Mucosa of descending colon (tissue), 3 donors: Measurements from ENCODE around the gene DRC1. TPM values are rescaled to one million over a fixed set of nuclear protein-coding genes. Genes with fewer than 3 reads are reported as not detected.
A peak's percentile ranks its signal among the peaks of the same experiment; 100 is the strongest.
"Not testable (repeated sequence)": the region's sequence is repeated elsewhere in the genome, so short reads cannot be mapped to it uniquely, and the experiment has no call there.

Source experiments
- ATAC-seq: fragments of 200-7000 bp; cut with Tn5 transposase; one replicate; pipeline ENCODE4 v1.9.1; 2020; ENCODE audit warnings: mild to moderate bottlenecking, moderate library complexity
- DNase-seq, 3 donors: peaks; one replicate each; pipeline ENCODE4 v3.0.0-alpha.2; 2020
- H3K36me3 ChIP-seq: fragments of 200-600 bp; one replicate; pipeline ENCODE4 v1.8.0; 2021; ENCODE audit warnings: low read depth, mild to moderate bottlenecking
- H3K4me1 ChIP-seq: fragments of 200-600 bp; one replicate; pipeline ENCODE4 v1.8.0; 2021; ENCODE audit warnings: low read depth, mild to moderate bottlenecking
- H3K4me3 ChIP-seq: fragments of 200-600 bp; one replicate; pipeline ENCODE4 v1.8.0; 2021; ENCODE audit warnings: mild to moderate bottlenecking
- H3K9me3 ChIP-seq: fragments of 200-600 bp; one replicate; pipeline ENCODE4 v1.8.0; 2021; ENCODE audit warnings: mild to moderate bottlenecking
- CTCF ChIP-seq: fragments of 200-600 bp; IDR thresholded peaks from one replicate; pipeline ENCODE4 v1.8.0; 2022; ENCODE audit warnings: antibody characterized with exemption, mild to moderate bottlenecking
- intact Hi-C, 2 donors: fragments of 100-400 bp; cut with DNase I in 1 of 2; cut with micrococcal nuclease in 1 of 2; formaldehyde crosslinking; loops; one replicate each; pipeline versions ENCODE4 v1.11.0 to v1.11.1; 2022; cut with DNase I, micrococcal nuclease
- long read RNA-seq, 2 donors: library from polyadenylated mRNA; unstranded; transcript quantifications; one replicate each; pipeline ENCODE4 v2.0.0, GENCODE V29; 2019 to 2021
- total RNA-seq, 3 donors: library from RNA; stranded (reverse); fragmentation: NEBNext Ultra II Directional in 2 of 3; extraction: Animal tissue kit (Norgen Biotek cat#: 25700) in 2 of 3; gene quantifications; one replicate each; pipeline versions ENCODE4 v1.2.1 to v1.2.4, GENCODE V29; 2021 to 2023
- donor health status: DM: no; HTN: no; CAD: no; lungs with moderate emphysema.
- donor health status: DM: no; HTN: no; CAD: no.
- donor health status: DM: no; HTN: yes; CAD: no.

The DRC1 gene
- not detected for total RNA-seq
- long read RNA-seq, donor 1 = 0 reads
- long read RNA-seq, donor 2 = 0 reads

GRCh38 chr2:26401739-26402541 lies at the start of gene DRC1:
Gene DRC1 (plus strand): TSS chr2:26401920. CDS start chr2:26401990, 70 bp downstream.
- H3K4me3 ChIP-seq = no peak within 1 kb of the TSS
- H3K9me3 ChIP-seq = no peaks in the 10 kb centered on the region
- ATAC-seq (peak; percentile 79), DNase-seq (peak; percentile 26 to 60 (median 56))
- no peak for TF ChIP-seq CTCF
- intact Hi-C loops = no loop called here
- no peaks in the 10 kb centered on the region for H3K36me3 ChIP-seq
- peaks cover 5% of the 10 kb centered on the region for H3K4me1 ChIP-seq

- no peak for TF ChIP-seq CTCF
- Histone ChIP-seq H3K36me3 (no peaks in the 10 kb centered on the region), H3K4me1 (peaks cover 6% of the 10 kb centered on the region), H3K9me3 (no peaks in the 10 kb centered on the region), H3K4me3 (no peak overlapping the region)
- ATAC-seq = peak; percentile 69
- intact Hi-C loops = no loop called here
- no peak for DNase-seq
Observed at GRCh38 chr2:26352892-26353291, 48.8 kb upstream of the DRC1 start.

- H3K36me3 ChIP-seq, DNase-seq, intact Hi-C loops, H3K4me1 ChIP-seq, ATAC-seq, H3K9me3 ChIP-seq, H3K4me3 ChIP-seq: not testable (repeated sequence)
Observed at GRCh38 chr2:26354469-26354868, 47.3 kb upstream of the DRC1 start.

- intact Hi-C loops = no loop called here
- Histone ChIP-seq H3K4me3 (no peak overlapping the region), H3K9me3 (no peaks in the 10 kb centered on the region), H3K4me1 (no peaks in the 10 kb centered on the region), H3K36me3 (no peaks in the 10 kb centered on the region)
- TF ChIP-seq CTCF = no peak
- ATAC-seq (peak; percentile 16), DNase-seq (no peak)
Observed at GRCh38 chr2:26355038-26355995, 46.4 kb upstream of the DRC1 start.

- no peak for TF ChIP-seq CTCF
- ATAC-seq = no peak
- no peaks in the 10 kb centered on the region for H3K4me1 ChIP-seq
- H3K4me3 ChIP-seq = no peak overlapping the region
- H3K9me3 ChIP-seq = no peaks in the 10 kb centered on the region
- no peak for DNase-seq
- no peaks in the 10 kb centered on the region for H3K36me3 ChIP-seq
- intact Hi-C loops = no loop called here
Observed at GRCh38 chr2:26356111-26356510, 45.6 kb upstream of the DRC1 start.

GRCh38 chr2:26356771-26357170 lies 44.9 kb upstream of the DRC1 start:
- Histone ChIP-seq H3K4me1 (no peaks in the 10 kb centered on the region), H3K36me3 (no peaks in the 10 kb centered on the region), H3K9me3 (no peaks in the 10 kb centered on the region), H3K4me3 (no peak overlapping the region)
- TF ChIP-seq CTCF = no peak
- ATAC-seq (no peak), DNase-seq (no peak)
- intact Hi-C loops = no loop called here
